Natural killer cell (primary cell): ENCODE data around the gene HYPK. TPM values are rescaled to one million over a fixed set of nuclear protein-coding genes. Genes with fewer than 3 reads are reported as not detected.
"Not testable (repeated sequence)": the region's sequence is repeated elsewhere in the genome, so short reads cannot be mapped to it uniquely, and the experiment has no call there.

ENCODE experiments used
- ATAC-seq, 3 donors: fragments of 150-1000 bp in 2 of 3; fragments of 200-7000 bp in 1 of 3; cut with Tn5 transposase; 1 replicate in 1 of 3; 2 replicates in 2 of 3; pipeline ENCODE4 v1.10.0; 2021; ENCODE audit warnings: mild to moderate bottlenecking in 2 of 3, moderate library complexity in 2 of 3
- DNase-seq, 2 donors: peaks; one replicate each; pipeline versions ENCODE4 v3.0.0 to v3.0.0-alpha.2; 2013 to 2021; ENCODE audit warnings: mixed read lengths in 1 of 2
- H3K27ac ChIP-seq: one replicate; pipeline ENCODE4 v1.5.1; 2013; ENCODE audit warnings: mild to moderate bottlenecking, low read length
- H3K27me3 ChIP-seq: one replicate; pipeline ENCODE4 v1.6.1; 2013; ENCODE audit warnings: low read length; ENCODE audit not compliant: control insufficient read depth, insufficient read depth
- H3K36me3 ChIP-seq: one replicate; pipeline ENCODE4 v1.6.1; 2013; ENCODE audit warnings: low read length; ENCODE audit not compliant: control insufficient read depth, insufficient read depth
- H3K4me1 ChIP-seq: one replicate; pipeline ENCODE4 v1.6.1; 2013; ENCODE audit warnings: low read length; ENCODE audit not compliant: control insufficient read depth, insufficient read depth
- H3K4me3 ChIP-seq: one replicate; pipeline ENCODE4 v1.5.1; 2013; ENCODE audit warnings: low read length
- H3K9me3 ChIP-seq: one replicate; pipeline ENCODE4 v1.6.1; 2013; ENCODE audit warnings: low read length; ENCODE audit not compliant: control insufficient read depth, insufficient read depth
- H3K27ac Mint-ChIP-seq, 2 donors: one replicate each; pipeline ENCODE4 v1.8.0; 2022; ENCODE audit warnings: mild to moderate bottlenecking in 2 of 2, mixed read lengths in 2 of 2, moderate library complexity in 1 of 2
- H3K27me3 Mint-ChIP-seq, 2 donors: one replicate each; pipeline ENCODE4 v1.8.0; 2022; ENCODE audit warnings: low read depth in 2 of 2, mixed read lengths in 2 of 2
- H3K36me3 Mint-ChIP-seq: one replicate; pipeline ENCODE4 v1.8.0; 2022; ENCODE audit warnings: mixed read lengths
- H3K4me1 Mint-ChIP-seq, 2 donors: one replicate each; pipeline ENCODE4 v1.8.0; 2022; ENCODE audit warnings: mixed read lengths in 2 of 2
- H3K4me3 Mint-ChIP-seq: one replicate; pipeline ENCODE4 v1.8.0; 2022; ENCODE audit warnings: mild to moderate bottlenecking, moderate library complexity, mixed read lengths
- H3K9me3 Mint-ChIP-seq, 2 donors: one replicate each; pipeline ENCODE4 v1.8.0; 2022; ENCODE audit warnings: mixed read lengths in 2 of 2
- WGBS: methylation state at CpG from one replicate; pipeline ENCODE4 v1.1.7; 2013; ENCODE audit warnings: missing lambda C conversion rate; ENCODE audit not compliant: insufficient coverage; 5-methylcytosine and 5-hydroxymethylcytosine counted together
- intact Hi-C: fragments of 100-400 bp; cut with micrococcal nuclease; formaldehyde crosslinking; loops from one replicate; pipeline ENCODE4 v1.14.2; 2022
- total RNA-seq, 4 donors: library from RNA; stranded (reverse); fragments of 120-200 nt in 1 of 4; gene quantifications; one replicate each; pipeline versions ENCODE4 v1.2.3 to v1.2.4, GENCODE V29; 2013 to 2022
- TF ChIP-seq, protein P1 (sequence below): fragments of 200-600 bp; IDR thresholded peaks from one replicate; pipeline ENCODE4 v1.8.0; 2022; ENCODE audit warnings: antibody characterized with exemption

The HYPK gene
- total RNA-seq, 3 donors from 2014 or later (not counting 1 experiment from before 2014, with no cell fraction given) = 19.8 to 29.3 (median 25.8) TPM

DNA sequence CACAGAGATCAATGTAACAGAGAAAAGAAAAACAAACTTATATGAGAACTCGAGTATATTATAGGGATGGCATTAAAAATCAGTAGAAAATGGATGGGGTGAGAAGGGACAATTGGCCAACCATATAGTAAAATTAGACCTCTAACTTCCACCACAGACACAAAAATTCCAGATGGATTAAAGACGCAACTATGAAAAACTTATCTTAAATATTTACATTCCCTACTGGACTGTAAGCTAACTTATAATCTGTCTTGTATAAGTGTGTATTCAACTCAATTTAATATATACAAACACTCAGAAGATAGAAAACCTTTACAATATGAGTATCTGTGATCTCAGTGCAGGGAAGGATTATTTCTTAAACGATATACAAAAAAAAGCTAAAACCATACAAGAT, 21.1 kb downstream of the HYPK start:
- H3K9me3 Mint-ChIP-seq = no peaks in the 10 kb centered on the region
- H3K4me3 ChIP-seq = no peak overlapping the region
- peak overlapping the region; percentile 51 for H3K4me3 Mint-ChIP-seq

DNA sequence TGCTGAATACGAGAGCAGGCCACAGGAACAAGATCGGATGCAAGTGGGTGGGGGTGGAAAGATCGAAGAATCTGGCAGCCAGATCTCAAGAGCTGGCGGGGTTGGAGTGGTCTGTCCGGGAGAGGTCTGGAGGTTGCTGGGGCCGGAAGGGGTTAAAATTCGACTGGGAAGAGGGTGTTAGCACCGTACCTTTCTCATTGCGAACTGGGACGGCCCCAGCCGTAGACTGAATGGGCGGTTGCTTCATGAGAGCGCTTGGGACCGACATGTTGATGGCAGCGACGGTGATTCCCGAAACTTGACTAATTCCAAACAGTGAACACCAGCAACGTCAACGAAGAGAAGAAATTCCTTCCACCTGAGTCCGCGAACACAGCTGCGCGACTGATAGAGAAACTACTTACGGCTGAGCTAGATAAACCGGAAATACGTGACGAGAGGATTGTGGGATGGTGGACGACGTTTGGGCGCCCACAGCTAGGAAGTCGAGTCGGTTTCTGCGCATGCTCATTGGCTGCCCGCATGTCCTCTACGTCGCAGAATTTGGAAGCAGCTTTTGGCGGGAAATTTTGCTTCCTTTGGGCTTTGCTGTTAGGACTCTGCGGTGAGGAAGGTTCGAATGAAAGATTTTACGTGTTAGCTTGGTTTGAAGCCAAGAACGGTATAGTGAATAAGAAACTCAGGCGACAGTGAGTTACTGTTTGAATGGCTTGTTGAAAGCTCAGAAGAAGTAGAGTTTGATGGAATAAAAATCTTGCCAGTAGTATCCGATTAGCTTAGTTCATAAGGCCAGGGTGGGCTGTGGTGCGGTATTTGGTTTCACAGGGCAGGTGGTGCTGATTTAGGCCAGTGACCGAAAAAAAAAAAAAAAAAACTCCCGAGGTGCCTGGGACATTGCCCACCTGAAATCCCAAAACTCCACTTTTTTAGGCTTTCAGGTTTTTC, 24.2 kb downstream of the HYPK start, which contains the start of gene MFAP1:
TSS of gene MFAP1 (minus strand) at position 389 of the 945 bp plus-strand sequence. CDS start at position 268, 121 bp downstream.
- H3K27me3 ChIP-seq = no peaks in the 10 kb centered on the region

More for the DNA sequence above, 21.1 kb downstream of the HYPK start:
- DNase-seq (no peak), ATAC-seq (no peak)
- Mint-ChIP-seq H3K27me3 (no peaks in the 10 kb centered on the region), H3K36me3 (no peaks in the 10 kb centered on the region), H3K27ac (peak overlapping the region; percentile 65 to 76), H3K4me1 (peaks cover 24 to 27% of the 10 kb centered on the region in 2 donors)
- TF ChIP-seq, protein P1, sequence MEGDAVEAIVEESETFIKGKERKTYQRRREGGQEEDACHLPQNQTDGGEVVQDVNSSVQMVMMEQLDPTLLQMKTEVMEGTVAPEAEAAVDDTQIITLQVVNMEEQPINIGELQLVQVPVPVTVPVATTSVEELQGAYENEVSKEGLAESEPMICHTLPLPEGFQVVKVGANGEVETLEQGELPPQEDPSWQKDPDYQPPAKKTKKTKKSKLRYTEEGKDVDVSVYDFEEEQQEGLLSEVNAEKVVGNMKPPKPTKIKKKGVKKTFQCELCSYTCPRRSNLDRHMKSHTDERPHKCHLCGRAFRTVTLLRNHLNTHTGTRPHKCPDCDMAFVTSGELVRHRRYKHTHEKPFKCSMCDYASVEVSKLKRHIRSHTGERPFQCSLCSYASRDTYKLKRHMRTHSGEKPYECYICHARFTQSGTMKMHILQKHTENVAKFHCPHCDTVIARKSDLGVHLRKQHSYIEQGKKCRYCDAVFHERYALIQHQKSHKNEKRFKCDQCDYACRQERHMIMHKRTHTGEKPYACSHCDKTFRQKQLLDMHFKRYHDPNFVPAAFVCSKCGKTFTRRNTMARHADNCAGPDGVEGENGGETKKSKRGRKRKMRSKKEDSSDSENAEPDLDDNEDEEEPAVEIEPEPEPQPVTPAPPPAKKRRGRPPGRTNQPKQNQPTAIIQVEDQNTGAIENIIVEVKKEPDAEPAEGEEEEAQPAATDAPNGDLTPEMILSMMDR = no peak
- Histone ChIP-seq H3K27me3 (no peaks in the 10 kb centered on the region), H3K36me3 (peaks cover 17% of the 10 kb centered on the region), H3K9me3 (no peaks in the 10 kb centered on the region), H3K4me1 (peaks cover 23% of the 10 kb centered on the region), H3K27ac (no peak overlapping the region)
- no CpG with 5 or more reads among the region's 3 CpGs for WGBS
- intact Hi-C loops = no loop called here

DNA sequence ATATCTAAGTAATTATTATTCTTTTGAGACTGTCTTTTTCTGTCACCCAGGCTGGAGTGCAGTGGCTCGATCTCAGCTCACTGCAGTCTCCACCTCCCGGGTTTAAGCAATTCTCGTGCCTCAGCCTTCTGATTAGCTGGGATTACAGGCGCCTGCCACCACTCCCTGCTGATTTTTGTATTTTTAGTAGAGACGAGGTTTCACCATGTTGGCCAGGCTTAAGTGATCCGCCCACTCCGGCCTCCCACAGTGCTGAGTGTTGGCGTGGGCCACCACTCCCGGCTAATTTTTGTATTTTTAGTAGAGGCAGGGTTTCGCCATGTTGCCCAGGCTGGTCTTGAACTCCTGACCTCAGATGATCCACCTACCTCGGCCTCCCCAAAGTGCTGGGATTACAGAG, 24.9 kb downstream of the HYPK start:
- peaks cover 34% of the 10 kb centered on the region for H3K4me1 ChIP-seq
- peak overlapping the region; percentile 90 for H3K4me3 Mint-ChIP-seq
- H3K27me3 ChIP-seq, H3K36me3 ChIP-seq, H3K4me3 ChIP-seq, ATAC-seq, H3K27ac ChIP-seq, H3K9me3 Mint-ChIP-seq, H3K27me3 Mint-ChIP-seq, DNase-seq, H3K36me3 Mint-ChIP-seq, H3K9me3 ChIP-seq, intact Hi-C loops: not testable (repeated sequence)
- H3K4me1 Mint-ChIP-seq = peaks cover 41 to 46% of the 10 kb centered on the region in 2 donors
- peak overlapping the region; percentile 86 to 99 for H3K27ac Mint-ChIP-seq
- 98% methylated on average over 11 of the region's 11 CpGs for WGBS

More for the DNA sequence above, 24.2 kb downstream of the HYPK start, which contains the start of gene MFAP1:
- Histone ChIP-seq H3K4me3 (peak within 1 kb of the TSS; percentile 99), H3K27ac (peak within 1 kb of the TSS; percentile 97), H3K9me3 (no peaks in the 10 kb centered on the region), H3K4me1 (peaks cover 34% of the 10 kb centered on the region), H3K36me3 (peaks cover 3% of the 10 kb centered on the region)
- intact Hi-C loops = loop anchor here (1.0 kb wide), 2 partner anchors 24 to 32 kb away; partner anchors contain the start of genes HYPK, SERF2 and SERINC4
- 6% methylated on average over 45 of the region's 46 CpGs for WGBS
- no peaks in the 10 kb centered on the region for H3K27me3 Mint-ChIP-seq
- peak within 1 kb of the TSS; percentile 99 for H3K27ac Mint-ChIP-seq
- H3K4me1 Mint-ChIP-seq = peaks cover 44 to 50% of the 10 kb centered on the region in 2 donors
- peak; percentile 80 to 99 for DNase-seq
- TF ChIP-seq, protein P1 = no peak
- H3K9me3 Mint-ChIP-seq = no peaks in the 10 kb centered on the region
- ATAC-seq = peak; percentile 87 to 92 (median 90)
- no peaks in the 10 kb centered on the region for H3K36me3 Mint-ChIP-seq
- H3K4me3 Mint-ChIP-seq = peak within 1 kb of the TSS; percentile 99

DNA sequence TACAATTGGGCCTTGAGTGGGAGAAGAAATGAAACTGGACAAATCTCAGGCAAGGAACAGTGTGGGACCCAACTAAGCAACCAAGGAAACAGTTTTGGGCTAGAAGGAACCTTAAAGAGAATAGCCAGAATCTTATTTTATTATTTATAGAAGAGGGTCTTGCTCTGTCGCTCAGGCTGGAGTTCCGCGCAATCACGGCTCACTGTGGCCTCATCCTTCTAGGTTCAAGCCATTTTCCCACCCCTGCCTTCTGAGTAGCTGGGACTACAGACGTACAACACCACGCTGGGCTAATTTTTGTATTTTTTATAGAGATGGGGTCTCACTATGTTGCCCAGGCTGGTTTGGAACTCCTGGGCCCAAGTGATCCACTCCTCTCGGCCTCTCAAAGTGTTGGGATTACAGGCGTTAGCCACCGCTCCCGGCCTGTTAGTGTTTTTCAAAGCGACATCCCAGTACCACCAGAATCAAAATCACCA, 25.7 kb downstream of the HYPK start:
- Mint-ChIP-seq H3K9me3 (no peaks in the 10 kb centered on the region), H3K4me1 (peaks cover 39 to 45% of the 10 kb centered on the region in 2 donors), H3K27me3 (no peaks in the 10 kb centered on the region), H3K27ac (peak overlapping the region; percentile 86 to 99), H3K4me3 (peak overlapping the region; percentile 90), H3K36me3 (no peaks in the 10 kb centered on the region)
- H3K4me3 ChIP-seq = no peak overlapping the region
- H3K27ac ChIP-seq = peak overlapping the region; percentile 85
- DNase-seq (no peak), ATAC-seq (no peak)
- no peaks in the 10 kb centered on the region for H3K9me3 ChIP-seq
- H3K36me3 ChIP-seq = peaks cover 3% of the 10 kb centered on the region
- H3K27me3 ChIP-seq = no peaks in the 10 kb centered on the region
- peaks cover 34% of the 10 kb centered on the region for H3K4me1 ChIP-seq
- 96% methylated on average over 11 of the region's 11 CpGs for WGBS
- intact Hi-C loops = no loop called here
- TF ChIP-seq, protein P1 = no peak
